Endodermal cell (in vitro differentiated cells): Measurements from ENCODE around the gene ITFG1. TPM values are rescaled to one million over a fixed set of nuclear protein-coding genes. Genes with fewer than 3 reads are reported as not detected.
A peak's percentile ranks its signal among the peaks of the same experiment; 100 is the strongest.
"Not testable (repeated sequence)": the region's sequence is repeated elsewhere in the genome, so short reads cannot be mapped to it uniquely, and the experiment has no call there.

ENCODE experiments used
- DNase-seq: peaks from one replicate; pipeline ENCODE4 v3.0.0-alpha.2; 2017
- H3K27ac ChIP-seq: 2 replicates; pipeline ENCODE4 v1.5.1; 2013; ENCODE audit warnings: mild to moderate bottlenecking, low read depth, low read length, moderate library complexity
- H3K27me3 ChIP-seq: 2 replicates; pipeline ENCODE4 v1.6.1; 2013; ENCODE audit warnings: mild to moderate bottlenecking, low read length, moderate library complexity; ENCODE audit not compliant: insufficient read depth, control insufficient read depth, poor library complexity, severe bottlenecking
- H3K36me3 ChIP-seq: 2 replicates; pipeline ENCODE4 v1.7.0; 2013; ENCODE audit warnings: mild to moderate bottlenecking, low read length, moderate library complexity; ENCODE audit not compliant: control insufficient read depth, insufficient read depth
- H3K4me1 ChIP-seq: one replicate; pipeline ENCODE4 v1.7.0; 2013; ENCODE audit warnings: low read length; ENCODE audit not compliant: control insufficient read depth, insufficient read depth
- H3K4me3 ChIP-seq: 2 replicates; pipeline ENCODE4 v1.5.1; 2013; ENCODE audit warnings: mild to moderate bottlenecking, low read length, moderate library complexity
- H3K9ac ChIP-seq: 2 replicates; pipeline ENCODE4 v1.6.1; 2013; ENCODE audit warnings: mild to moderate bottlenecking, low read length, moderate library complexity; ENCODE audit not compliant: poor library complexity, severe bottlenecking; ENCODE audit errors: extremely low read depth
- H3K9me3 ChIP-seq: 2 replicates; pipeline ENCODE4 v1.6.1; 2013; ENCODE audit warnings: mild to moderate bottlenecking, low read length, moderate library complexity; ENCODE audit not compliant: control insufficient read depth
- H3K27ac Mint-ChIP-seq: 2 replicates; pipeline ENCODE4 v1.8.0; 2020; ENCODE audit warnings: mixed read lengths
- H3K27me3 Mint-ChIP-seq: 2 replicates; pipeline ENCODE4 v1.8.0; 2021; ENCODE audit warnings: mild to moderate bottlenecking, mixed read lengths; ENCODE audit not compliant: insufficient read depth
- H3K36me3 Mint-ChIP-seq: 2 replicates; pipeline ENCODE4 v1.8.0; 2020; ENCODE audit warnings: low read depth, mixed read lengths
- H3K4me1 Mint-ChIP-seq: 2 replicates; pipeline ENCODE4 v1.8.0; 2020; ENCODE audit warnings: mixed read lengths
- H3K4me3 Mint-ChIP-seq: 2 replicates; pipeline ENCODE4 v1.8.0; 2020; ENCODE audit warnings: mild to moderate bottlenecking, moderate library complexity, mixed read lengths
- H3K9me3 Mint-ChIP-seq: 2 replicates; pipeline ENCODE4 v1.8.0; 2020; ENCODE audit warnings: mild to moderate bottlenecking, mixed read lengths
- CTCF ChIP-seq: fragments of 200-600 bp; sonication (generic); conservative IDR thresholded peaks from 2 replicates; pipeline ENCODE4 v1.5.0; 2021; ENCODE audit warnings: antibody characterized with exemption, mild to moderate bottlenecking
- WGBS, 2 experiments: methylation state at CpG; one replicate each; pipeline versions ENCODE4 v1.1.5 to v1.1.7; 2013; ENCODE audit warnings: missing lambda C conversion rate in 2 of 2, mixed read lengths in 1 of 2; ENCODE audit not compliant: insufficient coverage in 1 of 2, insufficient read length in 1 of 2; 5-methylcytosine and 5-hydroxymethylcytosine counted together
- total RNA-seq, 2 donors: library from RNA; stranded (reverse); fragmentation: NEBNext Ultra II Directional in 1 of 2; extraction: Animal tissue kit (Norgen Biotek cat#: 25700) in 1 of 2; gene quantifications; 2 replicates in 1 of 2; 3 replicates in 1 of 2; pipeline ENCODE4 v1.2.1, GENCODE V29; 2021

ITFG1 gene
- total RNA-seq, 2 donors from 2014 or later = 35.6 to 40.0 TPM

- peaks cover 10% of the 10 kb centered on the region for H3K4me1 ChIP-seq
- DNase-seq = no peak
- Mint-ChIP-seq H3K36me3 (peaks cover 7% of the 10 kb centered on the region), H3K9me3 (peaks cover 2% of the 10 kb centered on the region), H3K27me3 (no peaks in the 10 kb centered on the region), H3K27ac (no peak overlapping the region), H3K4me3 (no peak overlapping the region), H3K4me1 (peaks cover 9% of the 10 kb centered on the region)
- H3K36me3 ChIP-seq = peaks cover 6% of the 10 kb centered on the region
- no peaks in the 10 kb centered on the region for H3K9me3 ChIP-seq
- H3K9ac ChIP-seq = no peak overlapping the region
- no peaks in the 10 kb centered on the region for H3K27me3 ChIP-seq
- WGBS, 2 experiments = 86 to 97% methylated on average over 5 to 7 of the region's 7 CpGs
- no peak for TF ChIP-seq CTCF
- no peak overlapping the region for H3K4me3 ChIP-seq
- no peak overlapping the region for H3K27ac ChIP-seq
Observed at GRCh38 chr16:47470211-47470610, 9.3 kb upstream of the ITFG1 start.

GRCh38 chr16:47469227-47469626, 8.4 kb upstream of the ITFG1 start:
- Mint-ChIP-seq H3K27me3 (no peaks in the 10 kb centered on the region), H3K36me3 (peaks cover 9% of the 10 kb centered on the region)
- no peaks in the 10 kb centered on the region for H3K9me3 ChIP-seq

GRCh38 chr16:47468070-47468689, 7.3 kb upstream of the ITFG1 start:
- 75% methylated on average over 5 of the region's 7 CpGs; no CpG with 5 or more reads in 1 of the 2 experiments for WGBS, 2 experiments
- H3K36me3 ChIP-seq = not testable (repeated sequence)

More at GRCh38 chr16:47469227-47469626, 8.4 kb upstream of the ITFG1 start:
- Histone ChIP-seq H3K4me3 (no peak overlapping the region), H3K27ac (no peak overlapping the region), H3K4me1 (peaks cover 10% of the 10 kb centered on the region), H3K27me3 (no peaks in the 10 kb centered on the region), H3K36me3 (peaks cover 7% of the 10 kb centered on the region), H3K9ac (no peak overlapping the region)
- WGBS, 2 experiments = 88% methylated on average over 1 of the region's 1 CpG; no CpG with 5 or more reads in 1 of the 2 experiments
- DNase-seq = no peak
- H3K9me3 Mint-ChIP-seq = peaks cover 2% of the 10 kb centered on the region
- TF ChIP-seq CTCF = no peak
- H3K4me3 Mint-ChIP-seq = no peak overlapping the region
- H3K27ac Mint-ChIP-seq = no peak overlapping the region
- peaks cover 9% of the 10 kb centered on the region for H3K4me1 Mint-ChIP-seq

More at GRCh38 chr16:47468070-47468689, 7.3 kb upstream of the ITFG1 start:
- H3K4me3 ChIP-seq, H3K36me3 Mint-ChIP-seq, H3K27me3 Mint-ChIP-seq, H3K27me3 ChIP-seq, H3K4me3 Mint-ChIP-seq, H3K9me3 Mint-ChIP-seq, H3K27ac ChIP-seq, H3K9me3 ChIP-seq, H3K27ac Mint-ChIP-seq, H3K9ac ChIP-seq: not testable (repeated sequence)
- H3K4me1 Mint-ChIP-seq = peaks cover 14% of the 10 kb centered on the region
- peak; percentile 68 for DNase-seq
- H3K4me1 ChIP-seq = peaks cover 10% of the 10 kb centered on the region
